Hepatocyte (in vitro differentiated cells): ENCODE measurements around the gene PPP3CA. TPM values are rescaled to one million over a fixed set of nuclear protein-coding genes. Genes with fewer than 3 reads are reported as not detected.
A peak's percentile ranks its signal among the peaks of the same experiment; 100 is the strongest.

ENCODE experiments used
- DNase-seq: peaks from one replicate; pipeline ENCODE4 v3.0.0-alpha.2; 2016; ENCODE audit warnings: low spot score
- H2AFZ ChIP-seq: fragments of 200-600 bp; sonication (generic); 2 replicates; pipeline ENCODE4 v1.6.0; 2016; ENCODE audit warnings: antibody characterized with exemption, mild to moderate bottlenecking
- H3K27ac ChIP-seq: fragments of 200-600 bp; sonication (generic); 2 replicates; pipeline ENCODE4 v1.5.1; 2016; ENCODE audit warnings: mild to moderate bottlenecking
- H3K27me3 ChIP-seq: fragments of 200-600 bp; sonication (generic); 2 replicates; pipeline ENCODE4 v1.6.1; 2016
- H3K36me3 ChIP-seq: fragments of 200-600 bp; sonication (generic); replicated peaks from 2 replicates; pipeline ENCODE4 v1.5.1; 2016; ENCODE audit warnings: low read depth; ENCODE audit not compliant: insufficient read depth
- H3K4me1 ChIP-seq: fragments of 200-600 bp; sonication (generic); 2 replicates; pipeline ENCODE4 v1.5.1; 2016; ENCODE audit warnings: mild to moderate bottlenecking, moderate library complexity; ENCODE audit not compliant: insufficient read depth
- H3K4me2 ChIP-seq: fragments of 200-600 bp; sonication (generic); 2 replicates; pipeline ENCODE4 v1.6.0; 2016
- H3K4me3 ChIP-seq: fragments of 200-600 bp; sonication (generic); 2 replicates; pipeline ENCODE4 v1.5.1; 2016; ENCODE audit warnings: mild to moderate bottlenecking
- H3K79me2 ChIP-seq: fragments of 200-600 bp; sonication (generic); 2 replicates; pipeline ENCODE4 v1.6.0; 2017; ENCODE audit warnings: mild to moderate bottlenecking
- H3K9me2 ChIP-seq: fragments of 200-600 bp; sonication (generic); replicated peaks from 2 replicates; pipeline ENCODE4 v1.6.0; 2017; ENCODE audit warnings: mild to moderate bottlenecking; ENCODE audit not compliant: insufficient read depth
- H3K9me3 ChIP-seq: fragments of 200-600 bp; sonication (generic); 2 replicates; pipeline ENCODE4 v1.5.1; 2016; ENCODE audit warnings: low read depth, mild to moderate bottlenecking
- H4K20me1 ChIP-seq: fragments of 200-600 bp; sonication (generic); 2 replicates; pipeline ENCODE4 v1.6.0; 2016; ENCODE audit warnings: mild to moderate bottlenecking; ENCODE audit not compliant: insufficient read depth, poor library complexity, severe bottlenecking
- EZH2 ChIP-seq: fragments of 200-600 bp; sonication (generic); IDR thresholded peaks from 2 replicates; pipeline ENCODE4 v1.6.1; 2016; ENCODE audit warnings: antibody characterized with exemption, mild to moderate bottlenecking, borderline replicate concordance
- EZH2phosphoT487 ChIP-seq: fragments of 200-600 bp; sonication (generic); IDR thresholded peaks from one replicate; pipeline ENCODE4 v1.6.1; 2018; ENCODE audit warnings: antibody characterized with exemption, mild to moderate bottlenecking, low read depth, moderate library complexity; ENCODE audit not compliant: unreplicated experiment, severe bottlenecking
- WGBS: methylation state at CpG from one replicate; pipeline ENCODE4 v1.1.6; 2016; ENCODE audit warnings: low lambda C conversion rate; ENCODE audit errors: missing lambda C conversion rate; 5-methylcytosine and 5-hydroxymethylcytosine counted together
- microRNA counts: library from miRNA; unstranded; fragments of <30 nt; microRNA quantifications from one replicate; lab custom pipeline; 2017
- microRNA-seq: library from miRNA; unstranded; fragments of <30 nt; microRNA quantifications from one replicate; pipeline ENCODE4, GENCODE V29; 2017
- polyA plus RNA-seq: library from polyadenylated mRNA; unstranded; fragments of >200 nt; fragmentation: Nextera tagmentation; extraction: Ambion mirVana; gene quantifications from 2 replicates; pipeline ENCODE4 v1.2.1, GENCODE V29; 2016
- small RNA-seq: library from RNA; depleted of rRNA; stranded (forward); fragments of <200 nt; gene quantifications from one replicate; pipeline ENCODE3, GENCODE V24; 2014
- total RNA-seq: library from RNA; depleted of rRNA; stranded (reverse); fragments of >200 nt; gene quantifications from 2 replicates; pipeline ENCODE4 v1.2.3, GENCODE V29; 2014
- TF ChIP-seq, protein P1 (sequence below): fragments of 200-600 bp; sonication (generic); IDR thresholded peaks from 2 replicates; pipeline ENCODE4 v1.5.1; 2016; ENCODE audit warnings: antibody characterized with exemption, mild to moderate bottlenecking; ENCODE audit not compliant: poor library complexity

The PPP3CA gene
- total and polyA plus RNA-seq, 2 experiments from 2014 or later = 12.9 to 49.5 TPM

DNA sequence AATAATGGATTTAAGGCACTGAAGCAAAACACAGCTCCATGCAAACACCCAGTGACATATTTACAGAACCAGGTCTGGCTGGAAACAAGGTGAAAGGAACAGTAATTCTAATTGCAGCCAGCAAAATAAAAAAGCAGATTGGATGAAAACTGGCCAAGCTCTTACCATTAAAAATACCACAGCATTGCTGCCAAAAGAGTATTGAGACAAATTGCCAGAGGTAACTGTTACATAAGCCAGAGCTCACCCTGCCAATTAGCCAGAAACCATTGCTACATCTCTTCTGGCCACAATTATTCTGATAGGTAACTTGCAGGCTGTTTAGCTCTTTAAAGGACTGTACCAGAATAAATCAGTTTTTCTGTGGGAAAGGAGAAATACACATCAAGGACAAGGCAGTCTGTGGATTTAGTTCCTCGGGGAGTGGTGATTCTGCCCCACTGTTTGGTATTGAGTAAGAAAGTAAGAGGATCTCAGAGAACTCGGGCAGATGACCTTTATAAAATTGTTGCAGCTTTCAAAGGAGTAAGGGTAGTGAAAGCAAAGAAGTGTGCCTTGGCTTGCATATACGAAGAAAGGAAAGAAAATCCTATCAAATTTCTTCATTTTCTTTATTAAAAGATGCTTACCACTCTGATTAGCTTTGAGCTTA lies 369.5 kb downstream of the PPP3CA start:
- 64% methylated on average over 3 of the region's 3 CpGs for WGBS
- Histone ChIP-seq H4K20me1 (no peaks in the 10 kb centered on the region), H3K9me3 (no peaks in the 10 kb centered on the region), H3K27ac (no peak overlapping the region), H2AFZ (no peak overlapping the region), H3K27me3 (no peaks in the 10 kb centered on the region), H3K4me1 (no peaks in the 10 kb centered on the region), H3K4me3 (no peak overlapping the region), H3K36me3 (no peaks in the 10 kb centered on the region), H3K4me2 (no peak overlapping the region), H3K79me2 (no peaks in the 10 kb centered on the region), H3K9me2 (no peaks in the 10 kb centered on the region)
- TF ChIP-seq, protein P1, sequence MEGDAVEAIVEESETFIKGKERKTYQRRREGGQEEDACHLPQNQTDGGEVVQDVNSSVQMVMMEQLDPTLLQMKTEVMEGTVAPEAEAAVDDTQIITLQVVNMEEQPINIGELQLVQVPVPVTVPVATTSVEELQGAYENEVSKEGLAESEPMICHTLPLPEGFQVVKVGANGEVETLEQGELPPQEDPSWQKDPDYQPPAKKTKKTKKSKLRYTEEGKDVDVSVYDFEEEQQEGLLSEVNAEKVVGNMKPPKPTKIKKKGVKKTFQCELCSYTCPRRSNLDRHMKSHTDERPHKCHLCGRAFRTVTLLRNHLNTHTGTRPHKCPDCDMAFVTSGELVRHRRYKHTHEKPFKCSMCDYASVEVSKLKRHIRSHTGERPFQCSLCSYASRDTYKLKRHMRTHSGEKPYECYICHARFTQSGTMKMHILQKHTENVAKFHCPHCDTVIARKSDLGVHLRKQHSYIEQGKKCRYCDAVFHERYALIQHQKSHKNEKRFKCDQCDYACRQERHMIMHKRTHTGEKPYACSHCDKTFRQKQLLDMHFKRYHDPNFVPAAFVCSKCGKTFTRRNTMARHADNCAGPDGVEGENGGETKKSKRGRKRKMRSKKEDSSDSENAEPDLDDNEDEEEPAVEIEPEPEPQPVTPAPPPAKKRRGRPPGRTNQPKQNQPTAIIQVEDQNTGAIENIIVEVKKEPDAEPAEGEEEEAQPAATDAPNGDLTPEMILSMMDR = no peak
- TF ChIP-seq EZH2 (no peak), EZH2phosphoT487 (no peak)
- DNase-seq = no peak

DNA sequence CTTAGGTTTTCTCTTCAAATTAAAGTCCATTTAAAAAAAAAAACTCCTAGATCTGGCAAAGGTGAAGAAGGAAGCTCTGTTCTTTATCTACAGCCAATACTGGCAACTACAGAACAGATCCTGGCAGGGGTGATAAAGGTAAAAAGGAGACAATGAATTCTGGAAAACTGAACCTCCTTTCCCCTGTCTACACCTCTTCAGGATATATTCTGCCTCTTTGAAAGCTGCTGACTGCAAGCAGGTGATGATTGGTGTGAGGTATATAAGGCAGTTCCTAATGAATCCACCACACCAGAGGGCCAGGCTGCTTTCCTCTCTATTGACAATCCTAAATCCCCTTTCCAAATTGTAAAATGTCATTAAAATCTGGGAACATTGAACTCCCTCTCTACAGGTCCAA lies 370.1 kb downstream of the PPP3CA start:
- no peak for DNase-seq
- Histone ChIP-seq H3K9me3 (no peaks in the 10 kb centered on the region), H3K4me1 (no peaks in the 10 kb centered on the region), H4K20me1 (no peaks in the 10 kb centered on the region), H3K27ac (no peak overlapping the region), H2AFZ (no peak overlapping the region), H3K9me2 (no peaks in the 10 kb centered on the region), H3K36me3 (no peaks in the 10 kb centered on the region), H3K79me2 (no peaks in the 10 kb centered on the region), H3K27me3 (no peaks in the 10 kb centered on the region), H3K4me3 (no peak overlapping the region), H3K4me2 (no peak overlapping the region)
- TF ChIP-seq, protein P1 = no peak
- TF ChIP-seq EZH2phosphoT487 (no peak), EZH2 (no peak)

MicroRNAs encoded within 50 kb of the gene (microRNA counts, 767-probe panel; counts per million panel counts)
- microRNA hsa-miR-1255a (lab: Ali Mortazavi, UCI) = not detected

Small RNA genes lying within 50 kb of the gene (microRNA-seq; reads per million reads assigned to microRNA genes)
- gene MIR1255A = 15.7 reads per million, percentile 33 among the genes with 10 or more reads in this experiment
- not detected for gene MIR8066

Small RNA genes lying within 50 kb of the gene (small RNA-seq; reads per million reads assigned to genes)
- gene MIR1255A = 1.1 reads per million, percentile 74 among the genes with 10 or more reads in this experiment
- not detected for gene MIR8066
